ENCODE measurements around the gene MAEA.

MAEA gene

GRCh38 chr4:1289207-1290164 lies at the start of gene MAEA:
Gene MAEA (plus strand): TSS chr4:1289891. CDS start chr4:1289914, 23 bp downstream.
- peak; percentile 97 for DNase-seq (ENCODE audit: low spot score)

GRCh38 chr4:1239950-1240307 lies 49.8 kb upstream of the MAEA start:
- no peak for DNase-seq (ENCODE audit: low spot score)

- no peak for DNase-seq (ENCODE audit: low spot score)
Measured at GRCh38 chr4:1240721-1241465, 48.8 kb upstream of the MAEA start.

DNA sequence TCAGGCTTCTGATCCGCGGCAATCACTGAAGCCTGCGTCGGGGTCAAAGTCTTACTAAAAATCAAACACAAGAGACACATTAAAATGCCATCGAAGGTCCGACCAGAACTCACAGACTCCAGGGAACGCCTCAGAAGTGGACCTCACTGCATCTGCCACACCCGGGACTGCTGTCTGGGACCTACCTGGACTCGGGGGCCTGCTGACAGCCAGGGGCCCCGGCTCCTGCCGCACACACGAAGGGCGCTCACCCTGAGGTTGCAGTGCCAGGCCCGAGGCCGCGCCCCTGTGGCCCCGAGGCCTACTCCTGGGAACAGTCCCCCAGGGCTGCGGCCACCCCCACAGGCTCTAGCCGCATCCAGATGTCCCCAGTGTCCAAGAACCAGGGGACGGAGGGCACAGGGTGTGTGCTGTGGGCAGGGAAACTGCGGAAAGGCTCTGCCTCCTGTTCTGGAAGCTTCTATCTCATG lies 48.2 kb upstream of the MAEA start:
- no peak for DNase-seq (ENCODE audit: low spot score)

DNA sequence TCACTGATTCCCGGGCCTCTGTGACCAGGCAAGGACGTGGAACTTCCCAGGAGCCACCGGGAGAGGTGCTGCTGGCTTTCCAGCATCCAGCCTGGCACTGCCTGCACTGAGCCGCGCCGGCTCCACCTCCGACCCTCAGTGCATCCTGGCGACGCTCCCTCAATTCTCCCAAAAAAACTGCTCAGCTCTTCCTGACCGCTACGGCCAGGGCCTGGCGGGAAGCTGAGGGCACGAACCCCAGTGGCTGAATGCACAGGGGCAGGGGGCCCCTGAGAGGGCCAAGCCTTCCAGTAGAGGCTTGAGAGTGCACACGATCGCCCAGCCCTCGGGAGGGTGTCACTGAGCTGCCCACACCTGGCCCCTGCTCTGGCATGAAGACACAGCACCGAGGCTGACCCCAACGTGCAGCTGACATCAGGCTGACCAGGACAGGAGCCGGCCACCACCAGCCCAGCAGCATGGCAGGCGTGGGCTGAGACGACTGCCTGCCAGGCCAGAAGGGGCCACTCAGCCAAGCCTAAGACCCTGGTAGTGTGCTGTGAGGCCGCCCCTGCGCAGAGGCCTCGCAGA lies 47.7 kb upstream of the MAEA start:
- no peak for DNase-seq (ENCODE audit: low spot score)

- DNase-seq (ENCODE audit: low spot score) = no peak
Measured at GRCh38 chr4:1242506-1243450, 46.9 kb upstream of the MAEA start.

GRCh38 chr4:1243451-1244080 lies 46.1 kb upstream of the MAEA start:
- no peak for DNase-seq (ENCODE audit: low spot score)

GRCh38 chr4:1244081-1244977 lies 45.4 kb upstream of the MAEA start:
- DNase-seq (ENCODE audit: low spot score) = no peak

- no peak for DNase-seq (ENCODE audit: low spot score)
Measured at GRCh38 chr4:1244978-1245471, 44.7 kb upstream of the MAEA start.

- no peak for DNase-seq (ENCODE audit: low spot score)
Measured at GRCh38 chr4:1245481-1246051, 44.1 kb upstream of the MAEA start.

GRCh38 chr4:1246111-1246881 lies 43.4 kb upstream of the MAEA start:
- no peak for DNase-seq (ENCODE audit: low spot score)

DNA sequence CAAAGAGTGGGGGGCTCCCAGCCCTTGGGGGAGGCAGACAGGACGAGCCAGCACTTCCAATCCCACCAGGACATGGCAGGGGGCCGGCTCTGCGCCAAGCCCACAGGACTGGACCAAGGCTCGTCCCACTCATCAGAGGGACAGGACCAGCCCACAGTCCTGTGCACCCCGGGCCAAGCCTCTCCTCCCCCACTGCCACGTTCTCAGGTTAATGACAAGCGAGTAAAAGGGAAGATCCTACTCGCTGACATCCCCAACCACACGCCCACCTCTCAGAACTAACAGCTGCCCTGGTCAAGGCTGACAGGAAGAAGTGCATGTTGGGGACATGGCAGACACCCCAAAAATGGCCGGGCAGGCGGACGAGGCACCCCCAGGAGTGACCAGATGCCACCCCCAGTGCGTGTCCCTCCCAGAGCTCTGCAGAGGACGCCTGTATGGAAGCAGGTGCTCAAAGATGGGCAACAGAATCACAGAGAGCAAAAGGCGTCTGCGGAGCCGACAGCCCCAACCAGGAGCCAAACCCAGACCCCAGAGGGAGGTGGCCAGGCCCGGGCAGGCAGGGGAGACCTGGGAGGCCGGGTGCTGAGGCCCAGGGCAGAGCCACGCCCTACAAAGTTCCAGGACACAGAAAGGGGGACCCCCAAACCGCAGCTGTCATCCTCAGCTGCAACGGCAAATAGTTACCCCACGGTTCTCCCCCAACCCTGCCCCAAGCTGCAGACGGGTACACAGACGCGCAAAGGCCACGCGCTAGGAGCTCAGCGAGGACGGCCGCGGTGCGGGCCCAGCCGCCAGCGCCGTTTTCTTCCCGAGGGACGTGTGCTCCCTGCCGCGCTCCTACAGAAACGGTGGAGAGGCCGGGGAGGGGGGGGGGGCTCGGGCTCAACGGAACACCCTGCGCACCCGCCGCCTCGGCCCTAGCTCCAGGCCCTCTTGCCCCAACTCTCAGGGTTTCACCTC lies 42.5 kb upstream of the MAEA start:
- DNase-seq (ENCODE audit: low spot score) = peak; percentile 18

DNA sequence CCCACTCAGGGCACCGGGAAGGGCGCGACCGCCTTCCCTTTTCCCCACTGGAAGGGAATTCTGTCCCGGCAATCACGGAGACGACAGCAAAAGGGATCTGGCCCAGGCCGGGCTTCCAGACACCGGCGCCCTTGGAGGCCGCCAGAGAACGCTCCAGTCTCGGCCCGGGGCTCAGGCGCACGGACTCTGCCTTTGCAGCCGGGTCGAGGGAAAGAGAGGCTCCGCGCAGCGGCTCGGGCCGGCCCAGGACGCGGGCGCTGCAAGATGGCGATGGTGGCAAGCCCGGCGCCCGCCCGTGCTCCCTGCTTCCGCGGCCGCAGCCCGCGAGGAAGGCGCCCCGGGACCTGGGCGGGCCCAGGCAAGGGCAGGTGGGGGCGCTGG lies 41.8 kb upstream of the MAEA start:
- no peak for DNase-seq (ENCODE audit: low spot score)

DNA sequence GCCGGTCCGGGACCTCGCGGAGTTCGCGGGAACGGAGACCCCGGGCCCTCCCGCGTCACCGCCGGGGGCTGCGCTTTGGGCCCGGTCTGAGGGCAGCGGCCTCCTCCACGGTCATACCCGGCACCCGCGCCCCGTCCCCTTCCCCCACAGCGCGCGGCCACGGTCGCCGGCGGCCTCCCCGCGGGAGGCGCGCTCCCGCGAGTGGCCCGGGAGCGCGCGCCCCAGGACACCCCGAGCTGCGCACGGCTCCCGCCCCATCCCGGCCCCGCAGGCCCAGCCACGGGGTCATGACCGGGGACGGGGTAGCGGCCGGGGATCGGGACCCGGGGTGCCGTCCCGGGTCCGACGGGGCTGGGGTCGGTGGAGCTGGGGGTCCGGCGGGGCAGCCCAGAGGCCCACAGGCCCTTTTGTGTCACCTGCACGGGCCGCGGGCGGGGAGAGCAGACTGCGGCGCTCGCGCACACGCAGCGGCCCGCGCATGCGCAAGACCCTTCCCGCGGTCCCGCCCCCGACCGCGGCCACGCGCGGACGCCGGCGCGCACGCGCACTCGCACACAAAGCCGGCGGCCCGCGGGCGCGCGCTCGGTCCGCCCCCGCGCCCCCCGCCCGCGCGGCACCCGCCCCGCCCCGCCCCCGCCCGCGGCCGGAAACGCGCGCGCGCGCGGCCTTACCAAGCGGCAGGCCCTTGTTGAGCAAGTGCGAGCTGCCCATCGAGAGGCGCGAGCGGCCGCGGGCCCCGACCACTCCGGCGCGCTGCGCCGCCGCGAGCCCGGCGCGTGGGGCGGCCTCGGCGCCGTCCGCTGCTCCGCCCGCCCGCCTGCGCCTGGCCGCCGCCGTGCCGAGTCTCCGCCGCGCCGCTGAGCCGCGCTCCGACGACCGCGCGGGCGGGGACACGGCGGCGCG lies 41.2 kb upstream of the MAEA start, which contains the start of gene CTBP1:
CTBP1 (minus strand) TSS at position 886 of the 903 bp plus-strand sequence. CDS start 7,799 bp downstream, outside the sequence.
- peak; percentile 81 for DNase-seq (ENCODE audit: low spot score)

GRCh38 chr4:1249148-1249730 lies 40.5 kb upstream of the MAEA start:
- DNase-seq (ENCODE audit: low spot score) = peak; percentile 86

Data from RKO (cell line).